H9 (cell line): Measurements from ENCODE around the gene NUP58. TPM values are rescaled to one million over a fixed set of nuclear protein-coding genes. Genes with fewer than 3 reads are reported as not detected.

ENCODE experiments used
- DNase-seq: peaks from one replicate; pipeline ENCODE4 v3.0.0-alpha.2; 2017
- H2AFZ ChIP-seq: one replicate; pipeline ENCODE4 v1.6.1; 2013; ENCODE audit warnings: mild to moderate bottlenecking, low read length, control low read depth, moderate library complexity
- H2AK5ac ChIP-seq: 2 replicates; pipeline ENCODE4 v1.6.1; 2013; ENCODE audit warnings: low read length, control low read depth, mixed read lengths; ENCODE audit not compliant: insufficient read length
- H2BK120ac ChIP-seq: one replicate; pipeline ENCODE4 v1.6.1; 2013; ENCODE audit warnings: low read depth, mild to moderate bottlenecking, low read length, control low read depth, inconsistent platforms; ENCODE audit not compliant: poor library complexity, severe bottlenecking
- H2BK12ac ChIP-seq: 2 replicates; pipeline ENCODE4 v1.6.1; 2013; ENCODE audit warnings: low read length, control low read depth, mixed read lengths, low read depth; ENCODE audit not compliant: insufficient read length
- H2BK15ac ChIP-seq: 2 replicates; pipeline ENCODE4 v1.6.1; 2013; ENCODE audit warnings: low read depth, low read length, control low read depth
- H2BK20ac ChIP-seq: one replicate; pipeline ENCODE4 v1.6.1; 2013; ENCODE audit warnings: low read depth, mild to moderate bottlenecking, low read length, control low read depth, inconsistent platforms; ENCODE audit not compliant: poor library complexity, severe bottlenecking
- H2BK5ac ChIP-seq: 2 replicates; pipeline ENCODE4 v1.6.1; 2013; ENCODE audit warnings: low read length, control low read depth, mixed read lengths; ENCODE audit not compliant: insufficient read length
- H3K14ac ChIP-seq: 2 replicates; pipeline ENCODE4 v1.6.1; 2013; ENCODE audit warnings: low read length, control low read depth; ENCODE audit not compliant: insufficient read depth
- H3K18ac ChIP-seq: 2 replicates; pipeline ENCODE4 v1.6.1; 2013; ENCODE audit warnings: low read depth, mild to moderate bottlenecking, mixed read lengths, low read length, control low read depth; ENCODE audit not compliant: insufficient read length
- H3K23ac ChIP-seq: 2 replicates; pipeline ENCODE4 v1.6.1; 2013; ENCODE audit warnings: low read length, control low read depth, mixed read lengths, low read depth; ENCODE audit not compliant: insufficient read length
- H3K23me2 ChIP-seq: 2 replicates; pipeline ENCODE4 v1.6.1; 2013; ENCODE audit warnings: low read depth, mild to moderate bottlenecking, mixed read lengths, low read length, control low read depth; ENCODE audit not compliant: insufficient read length, poor library complexity, severe bottlenecking
- H3K27ac ChIP-seq: 2 replicates; pipeline ENCODE4 v1.5.1; 2013; ENCODE audit warnings: low read length, control low read depth, mixed read lengths, low read depth; ENCODE audit not compliant: insufficient read length
- H3K27me3 ChIP-seq: 2 replicates; pipeline ENCODE4 v1.6.1; 2013; ENCODE audit warnings: low read length, control low read depth, inconsistent platforms; ENCODE audit not compliant: insufficient read depth
- H3K4ac ChIP-seq: 2 replicates; pipeline ENCODE4 v1.6.1; 2013; ENCODE audit warnings: low read depth, mild to moderate bottlenecking, control low read depth, inconsistent platforms, low read length, moderate library complexity
- H3K4me1 ChIP-seq: 2 replicates; pipeline ENCODE4 v1.6.1; 2013; ENCODE audit warnings: low read length, control low read depth, inconsistent platforms; ENCODE audit not compliant: insufficient read depth
- H3K4me2 ChIP-seq: 2 replicates; pipeline ENCODE4 v1.6.1; 2013; ENCODE audit warnings: low read length, control low read depth, mixed read lengths; ENCODE audit not compliant: insufficient read length, insufficient read depth
- H3K56ac ChIP-seq: 2 replicates; pipeline ENCODE4 v1.6.1; 2013; ENCODE audit warnings: low read depth, mild to moderate bottlenecking, mixed read lengths, low read length, control low read depth; ENCODE audit not compliant: insufficient read length
- H3K79me1 ChIP-seq: 2 replicates; pipeline ENCODE4 v1.6.1; 2013; ENCODE audit warnings: low read depth, mild to moderate bottlenecking, moderate library complexity, low read length, control low read depth, inconsistent platforms; ENCODE audit not compliant: insufficient read depth, poor library complexity, severe bottlenecking
- H3K79me2 ChIP-seq: 2 replicates; pipeline ENCODE4 v1.6.1; 2013; ENCODE audit warnings: low read length, control low read depth, inconsistent platforms; ENCODE audit not compliant: insufficient read depth
- H3K9ac ChIP-seq: 2 replicates; pipeline ENCODE4 v1.6.1; 2013; ENCODE audit warnings: low read length, control low read depth, mixed read lengths; ENCODE audit not compliant: insufficient read length; ENCODE audit errors: extremely low read depth
- H3K9me3 ChIP-seq: one replicate; pipeline ENCODE4 v1.6.1; 2013; ENCODE audit warnings: low read depth, low read length, inconsistent platforms; ENCODE audit not compliant: control insufficient read depth
- H3T11ph ChIP-seq: one replicate; pipeline ENCODE4 v1.6.1; 2013; ENCODE audit warnings: mild to moderate bottlenecking, low read length, control low read depth, inconsistent platforms
- H4K20me1 ChIP-seq: one replicate; pipeline ENCODE4 v1.6.1; 2013; ENCODE audit not compliant: control insufficient read depth, insufficient read length, insufficient read depth
- H4K5ac ChIP-seq: 2 replicates; pipeline ENCODE4 v1.6.1; 2013; ENCODE audit warnings: low read depth, mild to moderate bottlenecking, mixed read lengths, low read length, control low read depth; ENCODE audit not compliant: insufficient read length
- H4K8ac ChIP-seq: replicated peaks from 2 replicates; pipeline ENCODE4 v1.6.1; 2013; ENCODE audit warnings: low read length, control low read depth, mixed read lengths, low read depth; ENCODE audit not compliant: insufficient read length
- H4K91ac ChIP-seq: 2 replicates; pipeline ENCODE4 v1.6.1; 2013; ENCODE audit warnings: low read depth, mild to moderate bottlenecking, moderate library complexity, mixed read lengths, low read length, control low read depth; ENCODE audit not compliant: insufficient read length
- H3K27ac Mint-ChIP-seq, 3 experiments: 2 replicates in 2 of 3; 3 replicates in 1 of 3; pipeline ENCODE4 v1.8.0; 2020 to 2021; ENCODE audit warnings: mixed read lengths in 3 of 3, mild to moderate bottlenecking in 1 of 3, moderate library complexity in 1 of 3
- H3K27me3 Mint-ChIP-seq: 2 replicates; pipeline ENCODE4 v1.8.0; 2021; ENCODE audit warnings: low read depth, mild to moderate bottlenecking, moderate library complexity, mixed read lengths
- H3K36me3 Mint-ChIP-seq, 3 experiments: 2 replicates in 2 of 3; 3 replicates in 1 of 3; pipeline ENCODE4 v1.8.0; 2020 to 2021; ENCODE audit warnings: low read depth in 3 of 3, mixed read lengths in 3 of 3; ENCODE audit not compliant: insufficient read depth in 1 of 3
- H3K4me1 Mint-ChIP-seq, 2 experiments: 2 replicates each; pipeline ENCODE4 v1.8.0; 2020; ENCODE audit warnings: mixed read lengths in 2 of 2
- H3K4me3 Mint-ChIP-seq, 2 experiments: 2 replicates in 1 of 2; 3 replicates in 1 of 2; pipeline ENCODE4 v1.8.0; 2020 to 2021; ENCODE audit warnings: mild to moderate bottlenecking in 2 of 2, mixed read lengths in 2 of 2, moderate library complexity in 1 of 2
- H3K9me3 Mint-ChIP-seq, 2 experiments: 2 replicates in 1 of 2; 3 replicates in 1 of 2; pipeline ENCODE4 v1.8.0; 2020; ENCODE audit warnings: mild to moderate bottlenecking in 2 of 2, mixed read lengths in 2 of 2, moderate library complexity in 1 of 2
- WGBS: extraction: QIAGEN DNeasy Blood & Tissue Kit; methylation state at CpG from one replicate; pipeline ENCODE4 v1.1.7; 2013; ENCODE audit warnings: missing lambda C conversion rate, low lambda C conversion rate, mixed read lengths; ENCODE audit not compliant: insufficient read length; ENCODE audit errors: extremely low coverage; 5-methylcytosine and 5-hydroxymethylcytosine counted together
- long read RNA-seq: library from polyadenylated mRNA; unstranded; transcript quantifications from one replicate; pipeline ENCODE4 v2.0.0, GENCODE V29; 2020
- total RNA-seq: library from RNA; stranded (reverse); gene quantifications from 2 replicates; pipeline ENCODE4 v1.2.1, GENCODE V29; 2021
- TF ChIP-seq, protein P1 (sequence below): fragments of 200-600 bp; sonication (generic); conservative IDR thresholded peaks from 3 replicates; pipeline ENCODE4 v1.8.0; 2021; ENCODE audit warnings: antibody characterized with exemption, mild to moderate bottlenecking

The NUP58 gene, protein sequence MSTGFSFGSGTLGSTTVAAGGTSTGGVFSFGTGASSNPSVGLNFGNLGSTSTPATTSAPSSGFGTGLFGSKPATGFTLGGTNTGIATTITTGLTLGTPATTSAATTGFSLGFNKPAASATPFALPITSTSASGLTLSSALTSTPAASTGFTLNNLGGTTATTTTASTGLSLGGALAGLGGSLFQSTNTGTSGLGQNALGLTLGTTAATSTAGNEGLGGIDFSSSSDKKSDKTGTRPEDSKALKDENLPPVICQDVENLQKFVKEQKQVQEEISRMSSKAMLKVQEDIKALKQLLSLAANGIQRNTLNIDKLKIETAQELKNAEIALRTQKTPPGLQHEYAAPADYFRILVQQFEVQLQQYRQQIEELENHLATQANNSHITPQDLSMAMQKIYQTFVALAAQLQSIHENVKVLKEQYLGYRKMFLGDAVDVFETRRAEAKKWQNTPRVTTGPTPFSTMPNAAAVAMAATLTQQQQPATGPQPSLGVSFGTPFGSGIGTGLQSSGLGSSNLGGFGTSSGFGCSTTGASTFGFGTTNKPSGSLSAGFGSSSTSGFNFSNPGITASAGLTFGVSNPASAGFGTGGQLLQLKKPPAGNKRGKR
- 76.6 and 77.6 TPM in 2 replicates for total RNA-seq
- long read RNA-seq, full-length matches to known transcripts = 215 of 266 reads
- long read RNA-seq, partial matches to known transcripts = 10 of 266 reads
- long read RNA-seq, other reads (novel, unspliced or antisense) = 41 of 266 reads

DNA sequence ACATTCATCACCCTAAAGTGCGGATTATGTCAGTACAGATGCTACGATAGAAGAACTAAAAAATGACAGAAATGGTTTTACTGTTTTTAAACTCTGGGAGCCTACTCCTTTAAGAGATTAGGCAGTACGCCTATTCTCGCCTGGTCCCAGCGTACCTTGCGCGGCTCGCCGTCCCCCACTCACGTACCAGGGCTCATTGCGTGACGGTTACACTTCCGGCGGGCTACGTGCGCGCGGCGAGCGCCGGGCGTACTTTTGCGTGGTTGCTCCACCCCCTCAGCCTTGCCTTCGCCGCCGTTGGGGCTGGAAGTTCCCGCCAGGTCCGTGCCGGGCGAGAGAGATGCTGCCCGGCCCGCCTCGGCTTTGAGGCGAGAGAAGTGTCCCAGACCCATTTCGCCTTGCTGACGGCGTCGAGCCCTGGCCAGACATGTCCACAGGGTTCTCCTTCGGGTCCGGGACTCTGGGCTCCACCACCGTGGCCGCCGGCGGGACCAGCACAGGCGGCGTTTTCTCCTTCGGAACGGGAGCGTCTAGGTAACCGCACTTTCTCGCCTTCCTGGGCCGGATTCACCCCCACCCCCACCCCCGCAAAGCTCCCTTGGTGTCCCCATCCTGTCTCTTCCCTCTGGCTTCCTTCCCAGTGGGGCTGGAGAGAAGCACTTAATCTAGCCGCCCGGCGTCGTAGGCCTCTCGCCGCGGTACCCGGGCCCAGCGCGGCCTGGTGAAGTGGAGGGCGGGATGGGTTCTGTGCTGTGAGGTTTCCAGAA is at the start of gene NUP58:
NUP58 (plus strand) TSS at position 279 of the 767 bp plus-strand sequence; CDS start at position 428, 149 bp downstream.
- peak within 1 kb of the TSS; percentile 76 for H3K4me2 ChIP-seq
- no peaks in the 10 kb centered on the region for H4K20me1 ChIP-seq
- no peak within 1 kb of the TSS for H4K8ac ChIP-seq
- peak within 1 kb of the TSS; percentile 54 for H3K18ac ChIP-seq
- no peaks in the 10 kb centered on the region for H3K23me2 ChIP-seq
- no peak within 1 kb of the TSS for H3T11ph ChIP-seq
- no peak within 1 kb of the TSS for H2AFZ ChIP-seq
- no peak within 1 kb of the TSS for H2BK12ac ChIP-seq
- no peak within 1 kb of the TSS for H2BK20ac ChIP-seq
- H2AK5ac ChIP-seq = no peak within 1 kb of the TSS
- peaks cover 6 to 26% (median 25%) of the 10 kb centered on the region in 3 experiments for H3K36me3 Mint-ChIP-seq
- H3K79me1 ChIP-seq = no peaks in the 10 kb centered on the region
- H3K27ac ChIP-seq = no peak within 1 kb of the TSS
- H3K27me3 Mint-ChIP-seq = peaks cover 37% of the 10 kb centered on the region
- no peak within 1 kb of the TSS for H2BK120ac ChIP-seq
- no CpG with 5 or more reads among the region's 64 CpGs for WGBS
- peak within 1 kb of the TSS in 2 of 3 experiments; percentile 72 to 89; a peak in 3 of 7 replicates for H3K27ac Mint-ChIP-seq
- H3K23ac ChIP-seq = no peak within 1 kb of the TSS
- no peak within 1 kb of the TSS for H2BK15ac ChIP-seq
- no peak within 1 kb of the TSS for H4K5ac ChIP-seq
- H3K27me3 ChIP-seq = no peaks in the 10 kb centered on the region
- no peak within 1 kb of the TSS for H2BK5ac ChIP-seq
- peak within 1 kb of the TSS; percentile 92 to 93 for H3K4me3 Mint-ChIP-seq
- H4K91ac ChIP-seq = no peak within 1 kb of the TSS
- peaks cover 0 to 6% of the 10 kb centered on the region in 2 experiments; a peak in 2 of 5 replicates for H3K9me3 Mint-ChIP-seq
- H3K79me2 ChIP-seq = peaks cover 28% of the 10 kb centered on the region
- peak within 1 kb of the TSS; percentile 77 for H3K9ac ChIP-seq
- peak; percentile 85 for DNase-seq
- peak within 1 kb of the TSS; percentile 61 for H3K14ac ChIP-seq
- no peak within 1 kb of the TSS for H3K56ac ChIP-seq
- TF ChIP-seq, protein P1, sequence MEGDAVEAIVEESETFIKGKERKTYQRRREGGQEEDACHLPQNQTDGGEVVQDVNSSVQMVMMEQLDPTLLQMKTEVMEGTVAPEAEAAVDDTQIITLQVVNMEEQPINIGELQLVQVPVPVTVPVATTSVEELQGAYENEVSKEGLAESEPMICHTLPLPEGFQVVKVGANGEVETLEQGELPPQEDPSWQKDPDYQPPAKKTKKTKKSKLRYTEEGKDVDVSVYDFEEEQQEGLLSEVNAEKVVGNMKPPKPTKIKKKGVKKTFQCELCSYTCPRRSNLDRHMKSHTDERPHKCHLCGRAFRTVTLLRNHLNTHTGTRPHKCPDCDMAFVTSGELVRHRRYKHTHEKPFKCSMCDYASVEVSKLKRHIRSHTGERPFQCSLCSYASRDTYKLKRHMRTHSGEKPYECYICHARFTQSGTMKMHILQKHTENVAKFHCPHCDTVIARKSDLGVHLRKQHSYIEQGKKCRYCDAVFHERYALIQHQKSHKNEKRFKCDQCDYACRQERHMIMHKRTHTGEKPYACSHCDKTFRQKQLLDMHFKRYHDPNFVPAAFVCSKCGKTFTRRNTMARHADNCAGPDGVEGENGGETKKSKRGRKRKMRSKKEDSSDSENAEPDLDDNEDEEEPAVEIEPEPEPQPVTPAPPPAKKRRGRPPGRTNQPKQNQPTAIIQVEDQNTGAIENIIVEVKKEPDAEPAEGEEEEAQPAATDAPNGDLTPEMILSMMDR = no peak
- H3K9me3 ChIP-seq = no peaks in the 10 kb centered on the region
- no peak within 1 kb of the TSS for H3K4ac ChIP-seq
- no peaks in the 10 kb centered on the region for H3K4me1 ChIP-seq
- peaks cover 15% of the 10 kb centered on the region in 2 experiments for H3K4me1 Mint-ChIP-seq
